HG03439 (cell line): Measurements from ENCODE around the gene DOCK2.
A peak's percentile ranks its signal among the peaks of the same experiment; 100 is the strongest.
"Not testable (repeated sequence)": the region's sequence is repeated elsewhere in the genome, so short reads cannot be mapped to it uniquely, and the experiment has no call there.

Source experiments
- ATAC-seq: cut with Tn5 transposase; IDR thresholded peaks from one replicate; pipeline ENCODE4 v1.9.1; 2021; ENCODE audit warnings: mild to moderate bottlenecking, moderate library complexity; ENCODE audit not compliant: unreplicated experiment

DOCK2 gene

GRCh38 chr5:169637085-169637548 lies at the start of gene DOCK2:
TSS of gene DOCK2 (plus strand) at chr5:169637275. CDS start at chr5:169637327, 52 bp downstream.
- peak; percentile 87 for ATAC-seq

GRCh38 chr5:169590602-169591001 lies 46.5 kb upstream of the DOCK2 start:
- ATAC-seq, result no peak

GRCh38 chr5:169591636-169592035 lies 45.4 kb upstream of the DOCK2 start:
- no peak for ATAC-seq

- no peak for ATAC-seq
These were observed 44.0 kb upstream of the DOCK2 start for GRCh38 chr5:169592937-169593650.

- ATAC-seq, result no peak
These were observed 41.8 kb upstream of the DOCK2 start for GRCh38 chr5:169595172-169595820.

GRCh38 chr5:169599451-169599850 lies 37.6 kb upstream of the DOCK2 start:
- ATAC-seq, result no peak

- no peak for ATAC-seq
These were observed 34.5 kb upstream of the DOCK2 start for GRCh38 chr5:169602535-169602934.

- ATAC-seq, result no peak
These were observed 30.8 kb upstream of the DOCK2 start for GRCh38 chr5:169606279-169606678.

GRCh38 chr5:169607882-169608281 lies 29.2 kb upstream of the DOCK2 start:
- ATAC-seq, result no peak

- no peak for ATAC-seq
These were observed 27.4 kb upstream of the DOCK2 start for GRCh38 chr5:169609716-169610115.

GRCh38 chr5:169610606-169611005 lies 26.5 kb upstream of the DOCK2 start:
- ATAC-seq, result no peak

GRCh38 chr5:169615561-169615960 lies 21.5 kb upstream of the DOCK2 start:
- no peak for ATAC-seq

GRCh38 chr5:169624307-169624706 lies 12.8 kb upstream of the DOCK2 start:
- not testable (repeated sequence) for ATAC-seq

GRCh38 chr5:169626779-169627178 lies 10.3 kb upstream of the DOCK2 start:
- ATAC-seq, result no peak

GRCh38 chr5:169627551-169627950 lies 9.5 kb upstream of the DOCK2 start:
- no peak for ATAC-seq

- ATAC-seq, result no peak
These were observed 8.2 kb upstream of the DOCK2 start for GRCh38 chr5:169628892-169629291.

- ATAC-seq, result no peak
These were observed 7.1 kb upstream of the DOCK2 start for GRCh38 chr5:169629847-169630548.

GRCh38 chr5:169631360-169631759 lies 5.7 kb upstream of the DOCK2 start:
- ATAC-seq, result no peak

- no peak for ATAC-seq
These were observed 4.1 kb upstream of the DOCK2 start for GRCh38 chr5:169632946-169633345.

- no peak for ATAC-seq
These were observed 2.5 kb upstream of the DOCK2 start for GRCh38 chr5:169634606-169635005.

GRCh38 chr5:169635936-169636335 lies 1.1 kb upstream of the DOCK2 start:
- ATAC-seq, result no peak
